GM21515 (cell line): ENCODE data around the gene CHST8.

Experiments
- ATAC-seq: cut with Tn5 transposase; IDR thresholded peaks from one replicate; pipeline ENCODE4 v1.9.1; 2021; ENCODE audit not compliant: unreplicated experiment

Gene CHST8

GRCh38 chr19:33706631-33707030, 84.9 kb downstream of the CHST8 start:
- no peak for ATAC-seq

- no peak for ATAC-seq
Measured at GRCh38 chr19:33712268-33712667, 90.5 kb downstream of the CHST8 start.

GRCh38 chr19:33713194-33713593, 91.4 kb downstream of the CHST8 start:
- no peak for ATAC-seq

GRCh38 chr19:33714149-33714548, 92.4 kb downstream of the CHST8 start:
- no peak for ATAC-seq

- no peak for ATAC-seq
Measured at GRCh38 chr19:33715462-33715861, 93.7 kb downstream of the CHST8 start.

- ATAC-seq: no peak
Measured at GRCh38 chr19:33717878-33718277, 96.1 kb downstream of the CHST8 start.

- ATAC-seq: no peak
Measured at GRCh38 chr19:33718651-33719254, 97.0 kb downstream of the CHST8 start.

GRCh38 chr19:33719366-33720154, 97.8 kb downstream of the CHST8 start:
- no peak for ATAC-seq

- ATAC-seq: no peak
Measured at GRCh38 chr19:33720155-33720493, 98.4 kb downstream of the CHST8 start.

GRCh38 chr19:33720691-33721682, 99.2 kb downstream of the CHST8 start:
- no peak for ATAC-seq

GRCh38 chr19:33721735-33722297, 100.1 kb downstream of the CHST8 start:
- no peak for ATAC-seq

GRCh38 chr19:33722456-33723239, 100.9 kb downstream of the CHST8 start:
- ATAC-seq: no peak

GRCh38 chr19:33723512-33723911, 101.8 kb downstream of the CHST8 start:
- ATAC-seq: no peak

- no peak for ATAC-seq
Measured at GRCh38 chr19:33724021-33724720, 102.4 kb downstream of the CHST8 start.

- no peak for ATAC-seq
Measured at GRCh38 chr19:33724721-33725060, 102.9 kb downstream of the CHST8 start.

GRCh38 chr19:33725567-33725966, 103.8 kb downstream of the CHST8 start:
- no peak for ATAC-seq

- ATAC-seq: no peak
Measured at GRCh38 chr19:33726756-33727155, 105.0 kb downstream of the CHST8 start.

- no peak for ATAC-seq
Measured at GRCh38 chr19:33727331-33727998, 105.7 kb downstream of the CHST8 start.

GRCh38 chr19:33728141-33728540, 106.4 kb downstream of the CHST8 start:
- no peak for ATAC-seq
